Ecto neural progenitor cell (in vitro differentiated cells): Measurements from ENCODE around the gene BABAM2.
"Not testable (repeated sequence)": the region's sequence is repeated elsewhere in the genome, so short reads cannot be mapped to it uniquely, and the experiment has no call there.

ENCODE experiments used
- DNase-seq: peaks from one replicate; pipeline ENCODE4 v3.0.0-alpha.2; 2018; ENCODE audit warnings: low spot score

Gene BABAM2

GRCh38 chr2:28074137-28074536 is 183.6 kb downstream of the BABAM2 start:
- no peak for DNase-seq

DNA sequence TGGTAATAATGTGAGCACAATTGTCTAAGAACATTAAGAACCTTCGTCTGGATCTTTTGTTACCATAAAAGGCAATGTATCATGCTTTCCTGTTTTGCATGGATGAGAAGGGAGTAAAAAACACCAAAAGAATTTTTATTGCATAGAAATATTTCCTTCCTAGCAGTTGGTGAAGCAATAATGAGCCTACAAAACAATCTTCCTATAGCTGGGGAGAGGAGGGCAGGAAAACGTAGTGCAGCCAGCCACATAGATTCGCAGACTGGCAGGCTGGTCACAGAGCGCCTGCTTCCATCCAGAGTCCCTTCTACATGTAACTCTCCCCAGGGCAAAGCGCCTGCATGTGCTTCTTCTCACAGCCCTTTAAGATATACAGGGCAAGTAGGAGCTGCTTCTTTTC is 190.4 kb downstream of the BABAM2 start:
- no peak for DNase-seq

- no peak for DNase-seq
Observed at GRCh38 chr2:28082131-28082530, 191.6 kb downstream of the BABAM2 start.

DNA sequence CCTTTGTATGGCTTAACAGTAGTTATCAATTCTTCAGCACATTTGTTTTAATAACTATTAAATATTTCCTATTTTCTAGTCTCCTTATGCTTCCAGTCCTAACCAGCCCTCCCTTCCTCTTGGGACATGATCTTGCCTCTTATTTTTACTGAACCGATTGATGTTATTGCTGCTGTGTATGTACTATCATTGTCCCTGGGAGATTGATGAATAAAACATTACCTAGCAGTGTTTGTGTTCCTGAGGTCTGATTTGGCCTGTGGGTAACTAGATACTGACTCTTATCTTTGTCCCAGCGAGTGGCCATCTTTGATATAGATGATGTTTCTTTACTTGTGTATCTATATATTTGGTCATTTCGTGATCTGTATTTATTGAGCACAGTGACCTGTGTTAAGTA is 192.9 kb downstream of the BABAM2 start:
- DNase-seq: no peak

GRCh38 chr2:28084564-28084963 is 194.0 kb downstream of the BABAM2 start:
- DNase-seq: no peak

DNA sequence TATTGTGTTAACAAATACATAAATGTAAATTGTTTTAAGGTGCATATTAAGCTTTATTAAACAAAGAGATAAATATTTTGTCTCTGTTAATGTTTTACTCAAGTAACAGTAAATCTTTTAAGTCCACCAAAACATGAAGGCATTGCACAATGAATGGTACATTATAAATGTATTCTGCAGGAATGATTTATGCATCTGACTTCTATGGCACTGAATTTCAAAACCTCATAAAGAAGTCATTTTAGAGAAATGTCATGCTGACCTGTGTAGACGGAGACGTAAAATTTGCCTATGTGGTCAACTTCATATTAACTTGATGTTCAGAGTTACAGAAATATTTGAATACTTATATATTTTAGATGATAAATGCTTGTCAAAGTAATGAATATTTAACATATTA is 194.7 kb downstream of the BABAM2 start:
- DNase-seq: no peak

GRCh38 chr2:28086611-28087010 is 196.1 kb downstream of the BABAM2 start:
- no peak for DNase-seq

DNA sequence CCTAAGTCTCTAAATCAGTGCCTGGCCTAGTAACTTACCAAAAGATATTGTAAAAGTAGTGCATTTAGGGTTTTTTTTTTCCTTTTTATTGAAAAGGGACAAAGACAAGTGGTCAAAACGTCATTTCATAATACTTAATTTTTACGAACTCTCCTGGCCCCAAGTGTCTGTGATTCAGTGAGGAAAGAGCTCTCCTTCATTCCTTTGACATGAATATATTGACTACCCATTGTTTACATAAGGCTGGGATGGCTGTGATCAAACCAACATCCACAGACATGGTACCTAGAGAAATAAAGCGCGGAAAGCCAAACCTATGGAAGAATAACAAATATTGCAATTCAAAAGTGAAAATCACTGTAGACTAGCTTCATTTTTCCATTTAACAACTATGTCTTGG is 198.4 kb downstream of the BABAM2 start:
- no peak for DNase-seq

DNA sequence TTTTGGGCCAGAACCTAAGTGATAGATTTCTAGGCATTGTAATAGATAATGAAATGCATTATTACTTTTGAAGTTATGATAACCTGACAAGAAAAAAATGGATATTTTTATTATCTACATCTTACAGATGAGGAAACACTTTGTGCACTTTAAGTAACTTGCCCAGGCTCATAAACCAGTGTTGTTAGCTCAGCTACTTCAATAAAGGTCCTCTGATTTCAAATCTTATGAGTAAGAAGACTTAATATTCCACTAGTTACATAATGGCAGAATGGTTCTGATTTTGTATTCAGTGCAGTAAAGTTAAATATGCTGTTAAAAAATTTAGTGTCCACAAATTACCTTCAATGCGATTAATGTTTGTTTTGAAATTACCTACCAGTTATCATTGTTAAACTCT is 199.0 kb downstream of the BABAM2 start:
- no peak for DNase-seq

- DNase-seq: no peak
Observed at GRCh38 chr2:28093308-28093707, 202.8 kb downstream of the BABAM2 start.

- no peak for DNase-seq
Observed at GRCh38 chr2:28093768-28094167, 203.2 kb downstream of the BABAM2 start.

GRCh38 chr2:28094739-28095138 is 204.2 kb downstream of the BABAM2 start:
- DNase-seq: no peak

GRCh38 chr2:28095622-28096021 is 205.1 kb downstream of the BABAM2 start:
- no peak for DNase-seq

DNA sequence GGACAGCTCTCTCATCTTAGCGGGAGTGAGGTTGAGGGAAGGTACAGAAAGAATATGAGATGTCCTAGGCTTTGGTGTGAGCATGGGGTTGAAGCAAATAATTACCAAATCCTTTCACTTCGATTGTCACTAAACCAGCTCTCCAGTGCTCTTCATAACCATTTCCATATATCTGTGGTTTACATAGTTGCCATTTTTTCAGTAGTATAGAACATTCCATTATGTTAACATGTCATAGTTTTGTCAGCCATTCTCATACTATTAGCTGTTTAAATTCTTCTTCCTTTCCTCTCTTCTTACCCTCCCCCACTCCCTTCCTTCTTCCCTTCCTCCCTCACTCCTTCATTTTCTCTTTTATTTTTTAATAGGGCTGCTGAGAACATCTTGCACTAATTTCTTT is 205.9 kb downstream of the BABAM2 start:
- DNase-seq: no peak

- no peak for DNase-seq
Observed at GRCh38 chr2:28098501-28099225, 208.1 kb downstream of the BABAM2 start.

DNA sequence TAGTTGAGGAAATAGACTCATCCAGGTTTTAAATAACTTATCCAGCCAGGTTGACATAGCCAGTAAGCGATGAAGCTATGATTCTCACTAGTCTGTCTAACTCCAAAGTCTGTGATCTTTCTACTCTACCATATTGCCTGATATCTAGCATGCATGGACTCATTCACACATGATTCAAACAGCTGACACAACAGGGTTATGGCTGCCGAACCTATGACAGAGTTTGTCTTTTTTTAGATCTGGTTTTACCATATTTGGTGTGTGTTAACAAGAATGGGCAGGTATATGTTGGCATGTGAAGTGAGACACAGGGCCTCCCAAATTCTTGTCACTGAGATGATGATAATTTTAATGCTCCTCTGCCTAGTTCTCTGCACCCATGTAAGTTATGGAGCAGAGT is 210.6 kb downstream of the BABAM2 start:
- no peak for DNase-seq

GRCh38 chr2:28101892-28102291 is 211.4 kb downstream of the BABAM2 start:
- no peak for DNase-seq

DNA sequence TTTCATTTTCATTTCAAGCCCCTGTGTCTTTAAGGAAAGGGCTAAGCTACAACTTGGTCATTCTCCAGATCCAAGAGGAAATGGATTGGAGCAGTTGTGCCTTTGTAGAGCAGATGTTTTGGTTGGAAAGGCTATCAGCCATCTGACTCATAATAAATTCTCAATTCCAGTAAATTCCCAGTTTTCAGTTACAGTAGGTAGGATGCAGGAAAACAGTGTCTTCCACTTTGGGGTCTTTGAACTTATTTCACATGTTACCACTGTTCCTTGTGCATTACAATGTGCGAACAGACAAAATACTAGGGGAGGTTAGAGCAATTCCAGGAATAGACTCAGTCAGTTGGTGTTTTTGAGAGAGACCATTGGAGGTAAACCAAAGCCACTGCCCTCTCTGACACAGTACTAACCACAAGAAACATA is 211.9 kb downstream of the BABAM2 start:
- no peak for DNase-seq

GRCh38 chr2:28103611-28104010 is 213.1 kb downstream of the BABAM2 start:
- DNase-seq: no peak

DNA sequence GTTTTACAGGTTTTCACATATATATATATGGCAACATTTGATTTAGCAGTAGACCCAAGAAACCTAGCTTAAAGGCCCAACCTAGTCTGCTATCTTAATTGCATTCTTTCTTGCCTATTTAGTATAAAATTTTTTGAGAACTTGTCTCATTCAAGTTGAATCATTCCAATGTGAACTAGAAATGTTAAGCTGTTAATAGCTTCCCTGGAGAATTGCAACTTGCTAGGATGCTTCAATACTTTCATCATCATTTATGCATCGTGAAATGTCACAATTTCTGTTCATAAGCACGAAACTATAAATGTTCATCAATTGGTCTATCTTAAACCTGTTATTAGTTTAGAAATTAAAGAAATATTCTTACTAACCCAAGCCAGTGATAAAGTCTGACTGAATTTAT is 217.6 kb downstream of the BABAM2 start:
- DNase-seq: no peak

DNA sequence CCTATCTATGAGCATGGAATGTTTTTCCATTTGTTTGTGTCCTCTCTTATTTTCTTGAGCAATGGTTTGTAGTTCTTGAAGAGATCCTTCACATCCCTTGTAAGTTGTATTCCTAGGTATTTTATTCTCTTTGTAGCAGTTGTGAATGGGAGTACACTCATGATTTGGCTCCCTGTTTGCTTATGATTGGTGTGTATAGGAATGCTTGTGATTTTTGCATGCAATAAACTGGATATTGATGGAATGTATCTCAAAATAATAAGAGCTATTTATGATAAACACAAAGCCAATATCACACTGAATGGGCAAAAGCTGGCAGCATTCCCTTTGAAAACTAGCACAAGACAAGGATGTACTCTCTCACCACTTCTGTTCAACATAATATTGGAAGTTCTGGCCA is 223.2 kb downstream of the BABAM2 start:
- DNase-seq: not testable (repeated sequence)

- no peak for DNase-seq
Observed at GRCh38 chr2:28117104-28117596, 226.6 kb downstream of the BABAM2 start.

- DNase-seq: no peak
Observed at GRCh38 chr2:28119631-28120030, 229.1 kb downstream of the BABAM2 start.

GRCh38 chr2:28128281-28128950 is 237.9 kb downstream of the BABAM2 start:
- DNase-seq: no peak
